HepG2 (cell line): Measurements from ENCODE around the gene PRR12. TPM values are rescaled to one million over a fixed set of nuclear protein-coding genes. Genes with fewer than 3 reads are reported as not detected.

ENCODE experiments used
- ASH2L ChIP-seq: fragments of 300-600, 200-600 bp; sonication (generic); IDR thresholded peaks from 2 replicates; pipeline ENCODE4 v1.7.0; 2017; ENCODE audit warnings: low read depth, mild to moderate bottlenecking, moderate library complexity, mixed read lengths, low read length; ENCODE audit not compliant: insufficient read length
- BCL6 ChIP-seq: IDR thresholded peaks from 2 replicates; pipeline ENCODE4 v1.6.1; 2016; ENCODE audit warnings: missing genetic modification reagents, missing compliant biosample characterization
- JUN ChIP-seq: sonication (generic); formaldehyde crosslinking; IDR thresholded peaks from 2 replicates; pipeline ENCODE4 v1.4.0; 2020; ENCODE audit warnings: mild to moderate bottlenecking, missing genetic modification reagents
- JUNB ChIP-seq: sonication (generic); formaldehyde crosslinking; IDR thresholded peaks from 2 replicates; pipeline ENCODE4 v1.8.0; 2022; ENCODE audit warnings: missing genetic modification reagents, mild to moderate bottlenecking, borderline replicate concordance
- KAT7 ChIP-seq: IDR thresholded peaks from 2 replicates; pipeline ENCODE4 v1.6.1; 2018; ENCODE audit warnings: borderline replicate concordance, missing compliant biosample characterization
- MEF2D ChIP-seq: sonication (generic); formaldehyde crosslinking; IDR thresholded peaks from 2 replicates; pipeline ENCODE4 v1.5.1; 2020; ENCODE audit warnings: mild to moderate bottlenecking, missing genetic modification reagents
- PBX2 ChIP-seq: IDR thresholded peaks from 2 replicates; pipeline ENCODE4 v1.6.1; 2016; ENCODE audit warnings: control low read depth
- SPEN ChIP-seq: sonication (generic); formaldehyde crosslinking; IDR thresholded peaks from 2 replicates; pipeline ENCODE4 v1.5.1; 2020; ENCODE audit warnings: low read depth, mild to moderate bottlenecking, missing genetic modification reagents
- SUZ12 ChIP-seq: fragments of 150-350 bp; IDR thresholded peaks from 2 replicates; pipeline ENCODE4 v1.6.1; 2014; ENCODE audit warnings: low read depth, low read length
- TGIF2 ChIP-seq: IDR thresholded peaks from 2 replicates; pipeline ENCODE4 v1.6.1; 2016; ENCODE audit warnings: control low read depth, missing compliant biosample characterization
- THAP11 ChIP-seq: IDR thresholded peaks from 2 replicates; pipeline ENCODE4 v1.6.1; 2016; ENCODE audit warnings: missing biosample characterization, missing genetic modification reagents
- ZC3H4 ChIP-seq: sonication (generic); formaldehyde crosslinking; IDR thresholded peaks from 2 replicates; pipeline ENCODE4 v1.4.0; 2020; ENCODE audit warnings: missing genetic modification reagents, borderline replicate concordance
- ZNF296 ChIP-seq: sonication (generic); formaldehyde crosslinking; conservative IDR thresholded peaks from 2 replicates; pipeline ENCODE4 v1.5.0; 2020; ENCODE audit warnings: mild to moderate bottlenecking, missing genetic modification reagents
- ZNF772 ChIP-seq: sonication (generic); formaldehyde crosslinking; IDR thresholded peaks from 2 replicates; pipeline ENCODE4 v1.5.0; 2020; ENCODE audit warnings: mild to moderate bottlenecking, missing genetic modification reagents
- ZNF883 ChIP-seq: sonication (generic); formaldehyde crosslinking; IDR thresholded peaks from 2 replicates; pipeline ENCODE4 v1.5.1; 2020; ENCODE audit warnings: mild to moderate bottlenecking, missing genetic modification reagents; ENCODE audit errors: not compliant biosample characterization
- ZSCAN25 ChIP-seq: sonication (generic); formaldehyde crosslinking; IDR thresholded peaks from 2 replicates; pipeline ENCODE4 v1.8.0; 2022; ENCODE audit warnings: mild to moderate bottlenecking, missing genetic modification reagents
- polyA plus RNA-seq, 8 experiments: library from polyadenylated mRNA; depleted of rRNA in 3 of 8; stranded (reverse) in 7 of 8; unstranded in 1 of 8; fragments of >200 nt; fragmentation: Illumina TruSeq in 4 of 8; extraction: Trizol in 4 of 8; gene quantifications; 2 replicates each; pipeline versions ENCODE4 v1.2.1 to v1.2.3, GENCODE V29; 2011 to 2016; ENCODE audit warnings: low read depth in 4 of 8, missing spikeins in 1 of 8, mixed read lengths in 1 of 8; ENCODE audit not compliant: insufficient read depth in 1 of 8
- total RNA-seq, 5 experiments: library from RNA; depleted of rRNA; stranded (reverse); fragments of >200 nt; fragmentation: Illumina TruSeq; extraction: Trizol; gene quantifications; 2 replicates each; pipeline ENCODE4 v1.2.3, GENCODE V29; 2016; ENCODE audit warnings: low read depth in 1 of 5
- TF ChIP-seq, protein P1 (sequence below): IDR thresholded peaks from 2 replicates; pipeline ENCODE4 v1.6.1; 2018; ENCODE audit warnings: missing genetic modification reagents
- TF ChIP-seq, protein P2 (sequence below): sonication (generic); formaldehyde crosslinking; IDR thresholded peaks from 2 replicates; pipeline ENCODE4 v1.4.0; 2020; ENCODE audit warnings: missing genetic modification reagents
- TF ChIP-seq, protein P3 (sequence below): sonication (generic); formaldehyde crosslinking; IDR thresholded peaks from 2 replicates; pipeline ENCODE4 v1.5.1; 2020; ENCODE audit warnings: mild to moderate bottlenecking, missing genetic modification reagents, moderate library complexity

The PRR12 gene
- total and polyA plus RNA-seq, 2 of the 13 experiments (the other 11 are each of a cell fraction or from before 2014, with no cell fraction given) = 0.62 to 1.5 TPM

GRCh38 chr19:49641688-49642491 lies 50.9 kb downstream of the PRR12 start, which contains the start of gene SCAF1 (continued):
- peak; percentile 48; the same call in 1 of the 2 replicates for TF ChIP-seq MEF2D (CRISPR knock-in tag)
- TF ChIP-seq PBX2 (CRISPR knock-in tag) = no peak
- TF ChIP-seq ZSCAN25 = peak; percentile 73; the same call in 1 of the 2 replicates
- TF ChIP-seq ZNF296 (CRISPR knock-in tag) = no peak
- peak; percentile 70; the same call in 1 of the 2 replicates for TF ChIP-seq KAT7 (CRISPR knock-in tag)
- TF ChIP-seq SPEN (CRISPR knock-in tag) = peak; percentile 71; the same call in 1 of the 2 replicates
- TF ChIP-seq, protein P1, sequence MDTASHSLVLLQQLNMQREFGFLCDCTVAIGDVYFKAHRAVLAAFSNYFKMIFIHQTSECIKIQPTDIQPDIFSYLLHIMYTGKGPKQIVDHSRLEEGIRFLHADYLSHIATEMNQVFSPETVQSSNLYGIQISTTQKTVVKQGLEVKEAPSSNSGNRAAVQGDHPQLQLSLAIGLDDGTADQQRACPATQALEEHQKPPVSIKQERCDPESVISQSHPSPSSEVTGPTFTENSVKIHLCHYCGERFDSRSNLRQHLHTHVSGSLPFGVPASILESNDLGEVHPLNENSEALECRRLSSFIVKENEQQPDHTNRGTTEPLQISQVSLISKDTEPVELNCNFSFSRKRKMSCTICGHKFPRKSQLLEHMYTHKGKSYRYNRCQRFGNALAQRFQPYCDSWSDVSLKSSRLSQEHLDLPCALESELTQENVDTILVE = peak; percentile 95
- 0 out of 2 replicates have a peak, but pooled peaks have one; percentile 36 for TF ChIP-seq ZNF772 (CRISPR knock-in tag)
- TF ChIP-seq ZC3H4 = peak; percentile 71; the same call in 1 of the 2 replicates
- peak; percentile 48; the same call in 1 of the 2 replicates for TF ChIP-seq BCL6 (CRISPR knock-in tag)
- TF ChIP-seq, protein P2, sequence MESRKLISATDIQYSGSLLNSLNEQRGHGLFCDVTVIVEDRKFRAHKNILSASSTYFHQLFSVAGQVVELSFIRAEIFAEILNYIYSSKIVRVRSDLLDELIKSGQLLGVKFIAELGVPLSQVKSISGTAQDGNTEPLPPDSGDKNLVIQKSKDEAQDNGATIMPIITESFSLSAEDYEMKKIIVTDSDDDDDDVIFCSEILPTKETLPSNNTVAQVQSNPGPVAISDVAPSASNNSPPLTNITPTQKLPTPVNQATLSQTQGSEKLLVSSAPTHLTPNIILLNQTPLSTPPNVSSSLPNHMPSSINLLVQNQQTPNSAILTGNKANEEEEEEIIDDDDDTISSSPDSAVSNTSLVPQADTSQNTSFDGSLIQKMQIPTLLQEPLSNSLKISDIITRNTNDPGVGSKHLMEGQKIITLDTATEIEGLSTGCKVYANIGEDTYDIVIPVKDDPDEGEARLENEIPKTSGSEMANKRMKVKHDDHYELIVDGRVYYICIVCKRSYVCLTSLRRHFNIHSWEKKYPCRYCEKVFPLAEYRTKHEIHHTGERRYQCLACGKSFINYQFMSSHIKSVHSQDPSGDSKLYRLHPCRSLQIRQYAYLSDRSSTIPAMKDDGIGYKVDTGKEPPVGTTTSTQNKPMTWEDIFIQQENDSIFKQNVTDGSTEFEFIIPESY = peak; percentile 14; the same call in 1 of the 2 replicates
- TF ChIP-seq, protein P3, sequence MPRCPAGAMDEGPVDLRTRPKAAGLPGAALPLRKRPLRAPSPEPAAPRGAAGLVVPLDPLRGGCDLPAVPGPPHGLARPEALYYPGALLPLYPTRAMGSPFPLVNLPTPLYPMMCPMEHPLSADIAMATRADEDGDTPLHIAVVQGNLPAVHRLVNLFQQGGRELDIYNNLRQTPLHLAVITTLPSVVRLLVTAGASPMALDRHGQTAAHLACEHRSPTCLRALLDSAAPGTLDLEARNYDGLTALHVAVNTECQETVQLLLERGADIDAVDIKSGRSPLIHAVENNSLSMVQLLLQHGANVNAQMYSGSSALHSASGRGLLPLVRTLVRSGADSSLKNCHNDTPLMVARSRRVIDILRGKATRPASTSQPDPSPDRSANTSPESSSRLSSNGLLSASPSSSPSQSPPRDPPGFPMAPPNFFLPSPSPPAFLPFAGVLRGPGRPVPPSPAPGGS (CRISPR knock-in tag) = peak; percentile 97
- peak; percentile 34 for TF ChIP-seq ASH2L
- TF ChIP-seq THAP11 = peak; percentile 98
- no peak for TF ChIP-seq JUN (CRISPR knock-in tag)
- TF ChIP-seq SUZ12 = peak; percentile 94
- no peak; the same call in 1 of the 2 replicates for TF ChIP-seq TGIF2
- TF ChIP-seq JUNB (CRISPR knock-in tag) = no peak
- peak; percentile 49 for TF ChIP-seq ZNF883 (CRISPR knock-in tag)
